Breast epithelium (tissue), 3 donors: ENCODE results near the gene HDLBP.

Experiments used
- CTCF ChIP-seq, 3 donors: fragments of 450-650 bp; IDR thresholded peaks; one replicate each; pipeline ENCODE4 v1.5.1; 2016 to 2017; ENCODE audit warnings: antibody characterized with exemption in 3 of 3, mild to moderate bottlenecking in 3 of 3, moderate library complexity in 3 of 3
- POLR2A ChIP-seq: fragments of 450-650 bp; IDR thresholded peaks from one replicate; pipeline ENCODE4 v1.6.1; 2016; ENCODE audit warnings: antibody characterized with exemption, mild to moderate bottlenecking, moderate library complexity
- POLR2AphosphoS5 ChIP-seq, 3 donors: sonication (generic); formaldehyde crosslinking; IDR thresholded peaks; one replicate each; pipeline ENCODE4 v1.6.1; 2017; ENCODE audit warnings: antibody characterized with exemption in 3 of 3

DNA sequence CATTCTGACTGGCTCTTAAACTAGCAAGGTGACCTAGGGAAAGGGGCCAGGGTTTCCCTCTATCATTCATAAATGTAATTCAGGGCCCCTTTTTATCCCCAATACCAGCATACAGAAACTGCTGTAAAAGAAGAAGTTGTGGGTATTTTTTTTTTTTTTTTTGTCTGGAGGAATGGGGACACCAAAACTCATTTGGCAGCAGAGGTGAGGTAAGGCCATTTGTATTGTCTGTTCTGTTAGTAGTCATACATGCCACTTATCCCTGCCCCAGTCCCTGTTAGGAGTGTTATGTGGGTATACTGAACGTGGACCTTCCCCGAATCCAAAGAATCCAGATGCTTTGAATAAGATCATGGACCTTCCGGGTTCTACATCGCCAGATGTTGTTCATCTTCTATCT lies 1.9 kb upstream of the HDLBP start:
- TF ChIP-seq CTCF (IDR thresholded peaks at IDR 0.05) = no peak
- TF ChIP-seq POLR2A = no peak
- no peak for TF ChIP-seq POLR2AphosphoS5 (IDR thresholded peaks at IDR 0.05)
